ENCODE measurements around the gene PHGDH. TPM values are rescaled to one million over a fixed set of nuclear protein-coding genes. Genes with fewer than 3 reads are reported as not detected.

Gene PHGDH
- 13.0 TPM for total RNA-seq

DNA sequence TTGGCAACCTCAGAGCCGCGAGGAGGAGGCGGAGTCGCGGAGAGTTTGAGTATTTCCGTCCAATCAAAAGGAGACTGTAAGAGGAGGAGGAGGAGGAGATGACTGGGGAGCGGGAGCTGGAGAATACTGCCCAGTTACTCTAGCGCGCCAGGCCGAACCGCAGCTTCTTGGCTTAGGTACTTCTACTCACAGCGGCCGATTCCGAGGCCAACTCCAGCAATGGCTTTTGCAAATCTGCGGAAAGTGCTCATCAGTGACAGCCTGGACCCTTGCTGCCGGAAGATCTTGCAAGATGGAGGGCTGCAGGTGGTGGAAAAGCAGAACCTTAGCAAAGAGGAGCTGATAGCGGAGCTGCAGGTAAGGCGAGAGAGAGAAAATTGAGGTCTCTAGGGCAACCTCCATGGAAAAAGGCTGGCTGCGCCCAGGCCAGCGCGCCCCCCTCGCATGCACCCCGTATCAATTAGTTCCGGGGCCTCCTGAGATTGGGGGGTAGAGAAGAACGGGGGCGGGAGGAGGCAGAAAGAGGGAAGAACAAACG, at the start of gene PHGDH:
Gene PHGDH, plus strand, starts transcription at position 131 of the 538 bp plus-strand sequence. Its CDS starts 89 bp downstream, at position 220.
- FAIRE-seq, result no peak
- DNase-seq (ENCODE audit: low spot score in 2 of 2), result peak; percentile 67 to 71

DNA sequence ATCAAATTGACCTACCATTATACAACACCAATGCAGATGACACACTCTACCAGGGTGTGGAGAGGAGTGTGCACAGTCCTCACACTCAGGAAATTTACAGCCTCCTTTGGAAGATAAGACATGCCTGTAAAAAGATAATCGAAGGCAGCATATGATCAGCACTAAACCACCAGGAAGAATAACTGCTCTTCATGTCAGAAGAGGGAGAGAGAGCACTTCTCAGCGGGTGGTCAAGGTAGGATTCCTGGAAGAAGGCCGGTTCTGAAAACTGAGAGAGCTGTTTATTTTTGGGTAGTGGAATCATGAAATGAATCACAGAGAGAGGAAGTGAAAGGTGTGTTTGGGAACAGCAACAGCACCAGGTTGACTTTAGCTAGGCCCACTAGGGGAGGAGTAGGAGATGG, 49.7 kb upstream of the PHGDH start:
- no peak for DNase-seq (ENCODE audit: low spot score in 2 of 2)
- FAIRE-seq, result no peak

DNA sequence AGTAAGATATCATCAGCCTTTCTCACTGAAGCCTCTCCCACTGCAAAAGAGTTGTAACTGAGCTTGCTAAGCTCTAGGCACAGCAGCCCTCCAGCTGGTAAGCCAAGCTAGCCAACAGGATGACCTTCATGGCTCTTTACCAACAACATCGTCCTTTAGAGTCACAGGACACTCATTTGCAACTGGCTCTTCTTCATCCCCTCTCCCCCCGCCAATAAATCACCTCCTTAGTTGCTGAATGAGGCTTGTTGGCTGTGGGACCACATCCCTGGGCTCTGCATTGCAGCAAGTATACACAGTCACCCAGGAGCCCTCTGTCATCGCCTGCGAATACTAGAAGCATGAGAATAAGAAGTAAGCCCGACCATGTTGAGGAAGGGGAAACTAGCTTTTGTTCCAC, 47.7 kb upstream of the PHGDH start:
- DNase-seq (ENCODE audit: low spot score in 2 of 2) (no peak), FAIRE-seq (no peak)

DNA sequence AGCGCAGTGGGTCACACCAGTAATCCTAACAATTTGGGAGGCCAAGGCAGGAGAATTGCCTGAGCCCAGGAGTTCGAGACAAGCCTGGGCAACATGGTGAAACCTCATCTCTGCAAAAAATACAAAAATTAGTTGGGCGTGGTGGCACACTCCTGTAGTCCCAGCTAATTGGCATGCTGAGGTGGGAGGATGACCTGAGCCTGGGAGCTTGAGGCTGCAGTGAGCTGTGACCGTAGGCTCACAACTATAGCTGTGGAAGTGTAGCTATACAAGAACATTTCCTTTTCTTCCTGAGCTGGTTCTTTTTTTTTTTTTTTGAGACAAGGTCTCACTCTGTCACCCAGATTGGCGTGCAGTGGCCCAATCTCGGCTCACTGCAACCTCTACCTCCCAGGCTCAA, 44.6 kb upstream of the PHGDH start:
- DNase-seq (ENCODE audit: low spot score in 2 of 2), result no peak
- no peak for FAIRE-seq

DNA sequence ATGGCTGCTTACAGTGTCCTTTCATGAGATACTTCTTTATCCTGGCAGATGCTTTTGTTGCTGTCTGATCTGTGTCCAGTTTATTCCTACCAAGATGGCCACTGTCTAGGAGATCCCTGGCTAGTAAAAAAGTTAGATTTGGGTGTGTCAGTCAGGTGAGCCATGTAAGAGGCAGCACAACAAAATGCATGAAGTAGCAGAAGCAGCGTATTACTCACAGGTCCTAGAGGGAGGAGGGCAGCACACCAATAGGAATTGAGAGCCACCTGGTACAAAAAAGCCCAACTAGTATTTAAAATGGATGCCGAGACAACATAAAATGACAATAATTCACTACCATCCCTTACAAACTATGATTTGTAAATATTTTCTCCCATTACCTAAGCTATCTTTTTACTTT, 40.8 kb upstream of the PHGDH start:
- FAIRE-seq (no peak), DNase-seq (ENCODE audit: low spot score in 2 of 2) (no peak)

DNA sequence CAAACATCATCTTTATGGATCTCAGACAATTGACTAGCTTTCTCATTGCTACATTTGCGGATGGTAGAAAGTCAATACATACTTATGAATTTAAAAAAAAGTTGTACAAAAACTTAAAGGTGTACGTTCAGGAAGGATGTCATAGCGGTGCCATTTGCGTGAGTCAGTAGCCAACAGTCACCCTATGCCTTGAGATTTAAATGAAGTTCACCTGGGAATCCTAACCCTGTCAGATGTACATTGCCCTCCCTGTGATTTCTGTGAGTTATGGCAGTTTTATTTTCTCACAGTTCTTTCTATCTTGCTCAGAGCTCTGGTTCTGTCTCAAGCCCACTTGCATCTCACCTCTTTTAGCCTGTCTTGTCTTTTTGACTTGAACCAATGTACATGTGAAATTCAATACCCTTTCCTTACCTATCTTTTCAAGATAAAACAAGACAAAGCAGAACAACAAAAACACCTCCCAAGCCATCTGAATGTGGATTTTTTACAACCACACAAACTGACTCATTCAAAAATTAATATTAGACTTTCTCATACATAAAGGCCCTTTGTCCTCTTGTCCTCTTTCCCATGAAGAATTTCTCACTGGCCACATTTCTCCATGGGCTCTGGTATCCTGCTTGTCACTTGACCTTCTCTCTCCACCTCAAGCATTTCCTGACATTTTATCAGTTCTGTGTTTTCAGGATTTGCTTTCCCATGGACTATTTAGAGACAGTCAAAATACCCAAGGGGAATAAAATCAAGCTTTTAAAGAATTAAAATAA, 38.4 kb upstream of the PHGDH start:
- FAIRE-seq (no peak), DNase-seq (ENCODE audit: low spot score in 2 of 2) (no peak)

DNA sequence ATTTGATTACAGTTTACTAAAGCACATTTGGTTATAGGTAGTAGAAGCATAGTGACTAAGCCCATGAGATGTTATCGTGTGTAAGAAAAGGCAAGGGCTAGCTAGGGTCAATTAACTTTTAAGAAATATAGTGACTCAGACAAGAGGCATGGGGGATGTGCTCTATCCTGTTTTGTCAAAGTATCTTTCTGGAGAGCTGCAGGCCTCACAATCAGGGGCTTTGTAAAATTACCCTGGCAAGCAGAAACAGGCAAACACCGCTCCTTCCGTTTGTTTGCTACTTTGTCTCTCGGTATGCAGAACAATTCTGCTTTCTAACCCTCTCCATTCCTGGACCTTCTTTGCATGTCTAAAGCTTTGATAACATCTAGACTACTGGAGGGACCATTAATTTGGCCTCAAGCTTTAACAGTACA, 37.6 kb upstream of the PHGDH start:
- FAIRE-seq (no peak), DNase-seq (ENCODE audit: low spot score in 2 of 2) (no peak)

DNA sequence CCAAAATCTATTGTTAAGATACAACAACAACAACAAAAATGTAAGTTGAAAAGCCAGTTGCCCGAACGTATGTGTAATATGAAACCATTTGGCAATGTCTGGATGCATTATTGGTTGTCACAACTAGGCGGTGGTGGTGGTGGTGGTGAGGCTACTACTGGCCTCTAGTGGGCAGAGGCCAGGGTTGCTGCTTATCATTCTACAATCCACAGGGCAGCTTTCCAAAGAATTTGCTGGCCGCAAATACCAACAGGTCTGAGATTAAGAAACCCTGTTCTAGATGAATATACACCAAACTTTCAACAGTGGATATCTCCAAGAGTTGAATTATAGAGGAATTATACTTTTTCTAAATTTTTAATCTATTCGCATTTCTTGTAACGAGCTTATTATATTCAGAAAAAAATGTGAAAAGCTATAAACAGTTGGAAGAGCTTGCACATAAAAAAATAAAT, 36.9 kb upstream of the PHGDH start:
- FAIRE-seq (no peak), DNase-seq (ENCODE audit: low spot score in 2 of 2) (peak; percentile 20 to 47)

DNA sequence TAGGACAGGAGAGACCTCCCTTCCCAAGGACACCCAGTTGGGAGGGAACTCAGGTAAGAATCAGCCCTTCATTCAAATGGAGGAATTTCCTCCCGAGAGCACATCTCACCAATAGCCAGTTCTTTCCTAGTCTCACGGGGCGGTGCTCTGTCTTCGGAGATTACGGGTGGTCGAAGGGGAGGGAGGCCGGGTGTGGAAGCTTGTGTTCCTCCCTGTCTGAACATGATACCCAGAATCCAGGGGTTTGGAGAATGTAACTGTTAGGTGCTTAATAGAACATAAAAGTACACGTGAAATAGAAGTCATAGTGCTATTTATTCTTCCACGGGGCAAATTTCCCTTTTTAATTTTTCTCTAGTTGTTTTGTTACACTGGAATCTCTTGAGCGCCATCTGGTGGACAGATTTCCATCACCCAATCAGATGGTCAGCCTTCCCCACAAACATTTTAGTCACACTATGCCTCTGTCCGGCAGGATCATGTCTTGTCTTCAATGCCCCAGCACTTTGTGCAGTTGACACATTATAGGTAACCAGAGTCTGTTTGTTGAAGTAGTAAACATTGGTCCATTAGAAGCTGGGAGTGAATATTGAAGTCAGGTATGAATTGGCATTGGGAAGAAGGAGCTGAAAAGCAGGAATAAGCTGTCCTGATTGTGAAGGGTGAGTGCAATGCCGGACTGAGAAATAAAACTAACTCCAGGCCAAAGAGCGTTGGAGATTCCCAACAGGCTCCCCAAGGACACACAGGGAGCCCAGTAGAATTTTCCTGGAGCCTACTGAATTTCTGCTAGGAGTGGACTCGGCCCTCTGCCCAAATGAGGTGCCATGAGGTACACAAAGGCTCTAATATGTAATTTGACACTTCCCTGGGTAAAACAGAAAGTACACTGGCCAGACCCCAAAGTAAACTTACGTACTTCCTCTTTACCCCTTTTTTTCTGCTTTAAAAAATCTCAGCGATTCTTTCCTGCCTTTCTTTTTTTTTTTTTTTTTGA, 36.1 kb upstream of the PHGDH start:
- FAIRE-seq, result peak; percentile 37
- DNase-seq (ENCODE audit: low spot score in 2 of 2), result peak; percentile 58 to 76

DNA sequence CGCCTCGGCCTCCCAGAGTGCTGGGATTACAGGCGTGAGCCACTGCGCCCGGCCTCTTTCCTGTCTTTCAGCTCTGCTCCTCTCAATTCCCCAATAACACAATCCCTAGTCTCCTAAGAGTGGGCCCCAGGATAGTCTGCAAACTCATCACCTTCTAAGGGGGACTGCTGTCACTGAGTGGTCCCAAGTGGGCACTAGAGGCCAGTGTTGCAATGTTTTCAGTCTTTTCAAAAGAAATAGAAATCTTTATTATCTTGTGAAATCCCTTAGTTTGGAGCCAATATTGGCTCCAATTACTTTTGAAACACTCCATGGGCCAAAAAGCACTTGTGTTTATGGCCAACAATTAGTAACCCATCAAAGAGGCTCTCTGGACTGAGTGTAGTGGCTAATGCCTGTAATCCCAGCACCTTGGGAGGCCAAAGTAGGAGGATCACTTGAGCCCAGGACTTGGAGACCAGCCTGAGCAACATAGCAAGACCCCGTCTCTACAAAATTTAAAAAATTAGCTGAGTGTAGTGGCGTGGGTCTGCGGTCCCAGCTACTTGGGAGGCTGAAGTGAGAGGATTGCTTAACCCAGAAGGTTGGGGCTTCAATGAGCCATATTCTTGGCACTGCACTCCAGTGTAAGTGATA, 35.0 kb upstream of the PHGDH start:
- FAIRE-seq, result no peak
- DNase-seq (ENCODE audit: low spot score in 2 of 2), result no peak

DNA sequence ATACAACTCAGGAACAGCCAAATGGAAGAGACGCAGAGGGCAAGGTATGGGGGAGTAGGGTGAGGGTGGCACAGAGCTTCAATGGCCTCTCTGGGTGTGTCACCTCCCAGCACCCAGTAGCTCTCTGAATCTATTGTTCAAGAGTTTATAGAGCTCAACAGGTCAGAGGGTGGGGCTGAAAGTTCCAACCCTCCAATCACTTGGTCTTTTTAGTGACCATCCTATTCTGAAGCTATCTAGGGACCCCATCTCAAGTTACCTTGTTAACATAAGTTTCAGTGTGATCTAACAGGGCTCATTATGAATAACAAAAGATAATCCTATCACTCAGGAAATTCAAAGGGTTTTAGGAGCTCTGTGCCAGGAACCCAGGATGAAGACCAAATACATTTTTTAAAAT, 32.5 kb upstream of the PHGDH start:
- FAIRE-seq (no peak), DNase-seq (ENCODE audit: low spot score in 2 of 2) (no peak)

DNA sequence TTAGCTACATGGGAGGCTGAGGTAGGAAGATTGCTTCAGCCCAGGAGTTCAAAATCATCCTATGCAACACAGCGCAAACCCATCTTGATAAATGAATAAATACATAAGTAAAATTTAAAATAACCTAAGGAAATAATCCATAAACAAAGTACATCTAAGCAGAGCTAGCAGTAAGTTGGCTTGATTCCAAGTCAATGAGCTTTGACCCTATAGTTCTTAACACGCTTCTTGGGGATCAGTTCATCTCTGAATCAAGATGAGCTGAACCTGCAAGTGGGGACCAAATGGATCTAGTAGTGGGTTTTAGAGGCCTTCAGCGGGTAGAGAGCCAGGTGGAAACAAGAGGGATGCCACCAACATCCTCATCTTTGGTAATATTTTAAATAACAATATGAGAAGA, 31.5 kb upstream of the PHGDH start:
- FAIRE-seq, result no peak
- no peak for DNase-seq (ENCODE audit: low spot score in 2 of 2)

DNA sequence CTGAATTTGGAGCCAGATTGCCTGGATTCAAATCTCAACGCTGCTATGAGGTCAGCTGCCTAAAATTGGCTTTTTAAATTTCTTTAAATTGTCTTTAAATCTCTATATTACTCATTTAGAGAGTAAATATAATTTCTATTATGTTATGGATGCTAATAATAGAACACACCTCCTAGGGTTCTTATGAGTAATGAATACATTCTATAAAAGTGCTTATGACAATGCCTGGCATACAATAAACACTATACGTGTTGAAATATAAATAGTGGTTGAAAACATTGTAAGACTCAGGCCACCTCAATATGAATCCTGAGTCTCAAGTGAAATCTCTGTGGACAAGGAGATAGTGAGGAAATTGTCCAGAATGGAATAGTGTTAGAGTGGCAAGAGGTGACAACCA, 31.0 kb upstream of the PHGDH start:
- no peak for DNase-seq (ENCODE audit: low spot score in 2 of 2)
- no peak for FAIRE-seq

DNA sequence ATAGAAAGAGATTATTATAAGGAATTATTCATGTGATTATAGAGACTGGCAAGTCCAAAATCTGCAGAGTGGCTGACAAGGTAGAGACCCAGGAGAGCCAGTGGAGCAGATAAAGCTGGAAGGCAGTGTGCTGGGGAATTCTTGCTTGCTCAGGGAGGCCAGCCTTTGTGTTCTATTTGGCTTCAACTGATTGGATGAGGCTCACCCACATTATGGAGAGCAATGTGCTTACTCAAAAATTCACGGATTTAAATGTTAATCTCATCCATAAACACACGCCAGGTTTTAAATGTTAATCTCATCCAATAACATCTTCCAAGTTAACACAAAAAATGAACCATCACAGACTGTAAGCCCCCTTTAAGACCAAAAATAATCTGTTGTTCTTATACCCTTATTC, 30.2 kb upstream of the PHGDH start:
- DNase-seq (ENCODE audit: low spot score in 2 of 2) (no peak), FAIRE-seq (no peak)

DNA sequence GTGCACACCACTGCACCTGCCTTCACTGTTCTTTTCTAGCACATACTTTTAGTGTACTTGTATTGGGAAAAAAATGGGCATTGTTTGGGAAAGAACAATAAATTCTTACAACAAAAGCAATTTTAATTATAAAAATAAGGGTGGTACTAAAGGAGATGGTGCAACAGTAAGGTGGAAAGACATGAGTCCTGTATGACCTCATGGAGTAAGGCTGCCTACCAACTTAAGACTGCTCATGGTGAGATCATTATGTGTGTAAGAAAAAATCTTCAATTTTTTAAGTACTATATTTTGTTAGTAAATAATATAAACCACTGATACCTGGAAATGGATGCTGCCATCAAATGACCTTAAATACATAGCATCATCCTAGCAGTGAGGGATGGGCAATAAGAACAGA, 29.6 kb upstream of the PHGDH start:
- FAIRE-seq (no peak), DNase-seq (ENCODE audit: low spot score in 2 of 2) (no peak)

DNA sequence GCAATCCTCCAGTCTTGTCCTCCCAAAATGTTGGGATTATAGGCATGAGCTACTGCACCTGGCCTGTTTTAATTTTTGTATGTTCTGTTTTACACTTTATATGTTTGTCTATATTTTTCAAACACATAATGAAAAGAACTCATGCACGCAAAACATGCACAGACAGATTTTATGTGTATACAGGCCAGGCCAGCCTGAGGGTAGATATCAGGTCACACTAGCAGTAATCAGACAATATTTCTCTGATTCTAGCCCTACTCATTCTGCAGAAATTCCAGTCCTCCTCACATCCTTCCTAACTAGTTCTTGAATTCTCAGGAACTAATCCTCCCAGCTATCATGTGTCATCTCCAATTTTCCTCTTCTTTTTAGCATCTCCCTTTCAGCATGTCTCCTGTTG, 27.8 kb upstream of the PHGDH start:
- FAIRE-seq (no peak), DNase-seq (ENCODE audit: low spot score in 2 of 2) (no peak)

DNA sequence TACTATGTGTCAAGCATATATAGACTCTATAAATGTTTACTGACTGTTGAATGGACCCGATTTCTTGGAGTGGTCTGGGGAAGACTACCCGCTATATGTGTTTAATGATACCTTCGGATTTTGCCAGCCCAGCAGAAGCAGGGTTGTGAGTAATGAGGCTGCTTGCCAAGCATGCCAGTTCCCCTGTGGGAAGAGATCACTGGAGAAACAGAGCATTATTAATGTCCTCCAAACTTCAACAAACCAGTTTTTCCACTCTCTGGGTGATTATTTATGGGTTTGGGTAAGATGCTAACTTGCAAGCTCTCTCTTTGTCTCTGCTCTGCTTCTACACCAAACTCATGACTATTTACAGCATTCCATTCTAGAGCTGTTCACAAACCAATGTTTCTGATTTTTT, 25.1 kb upstream of the PHGDH start:
- DNase-seq (ENCODE audit: low spot score in 2 of 2), result no peak
- no peak for FAIRE-seq

DNA sequence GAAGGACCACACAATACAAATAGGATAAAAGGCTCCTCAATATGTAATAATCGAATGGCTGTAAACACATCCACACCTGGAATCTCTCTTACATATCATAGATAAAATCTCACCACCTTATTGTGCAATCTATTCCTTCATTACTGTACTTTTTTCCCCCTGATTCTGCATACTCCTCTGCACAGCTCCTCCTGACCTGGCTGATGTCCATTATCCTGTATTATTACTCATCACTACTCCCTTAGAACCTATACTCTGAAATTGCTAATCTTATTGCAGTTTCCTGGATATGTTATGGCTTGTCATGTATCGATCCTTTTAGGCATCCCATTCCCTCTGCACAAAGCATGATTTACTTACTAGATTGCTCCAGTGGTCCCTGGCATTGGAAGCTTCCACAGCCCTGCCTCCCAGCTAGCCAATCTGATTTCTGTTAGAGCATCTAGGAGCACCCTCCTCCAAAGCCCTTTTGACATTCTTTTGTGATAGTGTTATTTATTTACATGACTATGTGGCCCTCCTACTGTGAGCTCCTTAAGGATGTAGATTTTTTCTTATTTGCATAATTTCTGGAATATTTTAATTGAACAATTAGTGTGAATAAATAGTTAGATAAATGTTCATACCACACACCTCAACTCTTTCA, 24.2 kb upstream of the PHGDH start:
- no peak for DNase-seq (ENCODE audit: low spot score in 2 of 2)
- FAIRE-seq, result no peak

DNA sequence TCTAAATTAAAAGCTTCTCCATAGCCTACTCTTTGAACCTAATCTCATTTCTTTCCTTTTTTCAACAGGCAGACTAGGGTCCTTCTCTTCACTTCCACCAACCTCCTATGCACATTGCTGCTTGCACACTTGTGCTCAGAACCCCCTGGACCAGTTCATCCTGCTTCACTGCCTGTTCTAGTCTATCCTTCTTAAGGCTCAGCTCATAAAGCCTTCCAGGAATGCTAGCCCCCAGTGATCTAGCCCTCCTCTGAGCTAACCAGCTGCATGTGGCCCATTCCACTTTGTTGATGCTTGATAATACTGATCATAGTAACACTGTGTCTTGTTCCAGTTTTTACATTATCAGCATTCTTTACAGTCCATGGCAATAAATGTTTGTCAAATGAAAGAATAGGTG, 22.9 kb upstream of the PHGDH start:
- no peak for FAIRE-seq
- DNase-seq (ENCODE audit: low spot score in 2 of 2), result no peak

DNA sequence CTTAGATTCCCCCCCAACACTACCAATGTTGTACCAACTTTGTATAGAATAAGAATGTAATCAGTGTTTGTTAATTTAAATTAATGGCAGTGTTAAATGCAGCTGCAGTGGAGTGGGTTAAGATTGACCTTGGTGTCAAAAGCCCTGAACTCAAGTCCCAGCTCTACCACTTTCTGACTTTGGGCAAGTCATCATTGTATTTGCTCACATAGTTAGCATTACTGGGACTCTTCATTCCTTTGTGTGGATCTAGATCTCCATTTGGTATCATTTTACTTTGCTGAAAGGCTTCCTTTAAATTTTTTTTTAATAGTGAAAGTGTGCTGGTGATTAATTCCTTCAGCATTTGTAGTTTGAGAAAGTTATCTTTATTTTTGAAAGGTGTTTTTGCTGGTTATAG, 22.2 kb upstream of the PHGDH start:
- DNase-seq (ENCODE audit: low spot score in 2 of 2) (no peak), FAIRE-seq (no peak)

Data from frontal cortex (tissue), 4 donors.